ENCODE measurements around the gene YY1AP1. TPM values are rescaled to one million over a fixed set of nuclear protein-coding genes. Genes with fewer than 3 reads are reported as not detected.
"Not testable (repeated sequence)": the region's sequence is repeated elsewhere in the genome, so short reads cannot be mapped to it uniquely, and the experiment has no call there.

Gene YY1AP1
- polyA plus RNA-seq (2012; ENCODE audit: low read depth, missing spikeins): 39.6 TPM

GRCh38 chr1:155688324-155689080, at the start of gene YY1AP1:
YY1AP1 (minus strand) TSS chr1:155688774; CDS start chr1:155680436, 8,338 bp downstream.
- FAIRE-seq (peak; percentile 89), DNase-seq (ENCODE audit: insufficient read length, low spot score) (peak; percentile 88)
- TF ChIP-seq TAF1 (IDR thresholded peaks at IDR 0.05; ENCODE audit: low read depth, low read length) (no peak), POU2F2 (IDR thresholded peaks at IDR 0.05; ENCODE audit: low read depth, low read length) (no peak), SPI1 (IDR thresholded peaks at IDR 0.05; ENCODE audit: low read depth, low read length) (no peak), POLR2A (IDR thresholded peaks at IDR 0.05; ENCODE audit: low read depth, low read length) (no peak; the same call in 1 of the 2 replicates), PAX5 (IDR thresholded peaks at IDR 0.05; ENCODE audit: insufficient read depth, low read length, severe bottlenecking) (no peak), POLR2AphosphoS5 (IDR thresholded peaks at IDR 0.05; ENCODE audit: low read depth, low read length) (peak; percentile 56)

GRCh38 chr1:155729031-155729898, 40.7 kb upstream of the YY1AP1 start:
- FAIRE-seq: peak; percentile 38

GRCh38 chr1:155725142-155725541, 36.6 kb upstream of the YY1AP1 start:
- FAIRE-seq: no peak
- DNase-seq (ENCODE audit: insufficient read length, low spot score): no peak
- TF ChIP-seq POLR2AphosphoS5 (IDR thresholded peaks at IDR 0.05; ENCODE audit: low read depth, low read length) (no peak), SPI1 (IDR thresholded peaks at IDR 0.05; ENCODE audit: low read depth, low read length) (no peak)

More at GRCh38 chr1:155729031-155729898, 40.7 kb upstream of the YY1AP1 start:
- no peak for TF ChIP-seq SPI1 (IDR thresholded peaks at IDR 0.05; ENCODE audit: low read depth, low read length)
- TF ChIP-seq PAX5 (IDR thresholded peaks at IDR 0.05; ENCODE audit: insufficient read depth, low read length, severe bottlenecking): no peak
- no peak for TF ChIP-seq POLR2A (IDR thresholded peaks at IDR 0.05; ENCODE audit: low read depth, low read length)
- TF ChIP-seq POLR2AphosphoS5 (IDR thresholded peaks at IDR 0.05; ENCODE audit: low read depth, low read length): no peak
- no peak for TF ChIP-seq TAF1 (IDR thresholded peaks at IDR 0.05; ENCODE audit: low read depth, low read length)
- no peak for TF ChIP-seq POU2F2 (IDR thresholded peaks at IDR 0.05; ENCODE audit: low read depth, low read length)
- DNase-seq (ENCODE audit: insufficient read length, low spot score): no peak

GRCh38 chr1:155719703-155720102, 31.1 kb upstream of the YY1AP1 start:
- TF ChIP-seq SPI1 (IDR thresholded peaks at IDR 0.05; ENCODE audit: low read depth, low read length) (no peak), POLR2AphosphoS5 (IDR thresholded peaks at IDR 0.05; ENCODE audit: low read depth, low read length) (no peak), PAX5 (IDR thresholded peaks at IDR 0.05; ENCODE audit: insufficient read depth, low read length, severe bottlenecking) (no peak), TAF1 (IDR thresholded peaks at IDR 0.05; ENCODE audit: low read depth, low read length) (no peak), POLR2A (IDR thresholded peaks at IDR 0.05; ENCODE audit: low read depth, low read length) (no peak), POU2F2 (IDR thresholded peaks at IDR 0.05; ENCODE audit: low read depth, low read length) (no peak)
- no peak for FAIRE-seq
- DNase-seq (ENCODE audit: insufficient read length, low spot score): no peak

- not testable (repeated sequence) for DNase-seq (ENCODE audit: insufficient read length, low spot score)
Observed at GRCh38 chr1:155718524-155719115, 30.0 kb upstream of the YY1AP1 start.

GRCh38 chr1:155717041-155717440, 28.5 kb upstream of the YY1AP1 start:
- FAIRE-seq: peak; percentile 33
- TF ChIP-seq POU2F2 (IDR thresholded peaks at IDR 0.05; ENCODE audit: low read depth, low read length) (0 out of 2 replicates have a peak, but pooled peaks have one; percentile 29), POLR2AphosphoS5 (IDR thresholded peaks at IDR 0.05; ENCODE audit: low read depth, low read length) (no peak)

More at GRCh38 chr1:155718524-155719115, 30.0 kb upstream of the YY1AP1 start:
- not testable (repeated sequence) for FAIRE-seq

GRCh38 chr1:155715777-155716176, 27.2 kb upstream of the YY1AP1 start:
- TF ChIP-seq POLR2AphosphoS5 (IDR thresholded peaks at IDR 0.05; ENCODE audit: low read depth, low read length): no peak
- DNase-seq (ENCODE audit: insufficient read length, low spot score) (no peak), FAIRE-seq (no peak)

More at GRCh38 chr1:155717041-155717440, 28.5 kb upstream of the YY1AP1 start:
- DNase-seq (ENCODE audit: insufficient read length, low spot score): peak; percentile 41

GRCh38 chr1:155715056-155715455, 26.5 kb upstream of the YY1AP1 start:
- not testable (repeated sequence) for DNase-seq (ENCODE audit: insufficient read length, low spot score); FAIRE-seq

GRCh38 chr1:155713075-155713474, 24.5 kb upstream of the YY1AP1 start:
- FAIRE-seq: no peak
- no peak for TF ChIP-seq POLR2AphosphoS5 (IDR thresholded peaks at IDR 0.05; ENCODE audit: low read depth, low read length)
- TF ChIP-seq POU2F2 (IDR thresholded peaks at IDR 0.05; ENCODE audit: low read depth, low read length): no peak
- no peak for TF ChIP-seq TAF1 (IDR thresholded peaks at IDR 0.05; ENCODE audit: low read depth, low read length)
- TF ChIP-seq POLR2A (IDR thresholded peaks at IDR 0.05; ENCODE audit: low read depth, low read length): no peak
- no peak for TF ChIP-seq SPI1 (IDR thresholded peaks at IDR 0.05; ENCODE audit: low read depth, low read length)
- TF ChIP-seq PAX5 (IDR thresholded peaks at IDR 0.05; ENCODE audit: insufficient read depth, low read length, severe bottlenecking): no peak
- no peak for DNase-seq (ENCODE audit: insufficient read length, low spot score)

GRCh38 chr1:155712636-155713035, 24.1 kb upstream of the YY1AP1 start:
- FAIRE-seq: peak; percentile 31
- not testable (repeated sequence) for DNase-seq (ENCODE audit: insufficient read length, low spot score)

GRCh38 chr1:155711457-155711856, 22.9 kb upstream of the YY1AP1 start:
- not testable (repeated sequence) for DNase-seq (ENCODE audit: insufficient read length, low spot score); FAIRE-seq

Measured in GM12891 (cell line).